ENCODE data around the gene DMD.
"Not testable (repeated sequence)": the region's sequence is repeated elsewhere in the genome, so short reads cannot be mapped to it uniquely, and the experiment has no call there.

Gene DMD

DNA sequence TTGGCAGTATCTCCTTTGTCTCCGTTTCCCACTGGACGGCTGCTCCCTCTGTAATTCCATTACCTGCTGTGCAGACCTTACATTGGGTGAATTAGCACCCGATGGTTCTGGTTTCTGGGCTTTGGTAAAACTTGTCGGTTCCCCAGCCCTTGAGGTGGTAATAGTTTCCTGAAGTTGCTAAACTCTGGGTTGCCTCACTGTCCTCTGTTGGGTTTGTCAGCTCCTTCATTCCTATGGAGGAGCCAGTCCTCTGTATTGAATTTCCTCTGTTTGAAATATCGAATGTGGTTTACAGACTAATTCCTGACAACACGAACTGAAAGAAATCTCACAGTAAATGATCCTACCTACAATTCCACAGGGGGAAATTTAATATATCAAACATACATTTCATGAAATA, 1548.2 kb downstream of the DMD start:
- DNase-seq: no peak

DNA sequence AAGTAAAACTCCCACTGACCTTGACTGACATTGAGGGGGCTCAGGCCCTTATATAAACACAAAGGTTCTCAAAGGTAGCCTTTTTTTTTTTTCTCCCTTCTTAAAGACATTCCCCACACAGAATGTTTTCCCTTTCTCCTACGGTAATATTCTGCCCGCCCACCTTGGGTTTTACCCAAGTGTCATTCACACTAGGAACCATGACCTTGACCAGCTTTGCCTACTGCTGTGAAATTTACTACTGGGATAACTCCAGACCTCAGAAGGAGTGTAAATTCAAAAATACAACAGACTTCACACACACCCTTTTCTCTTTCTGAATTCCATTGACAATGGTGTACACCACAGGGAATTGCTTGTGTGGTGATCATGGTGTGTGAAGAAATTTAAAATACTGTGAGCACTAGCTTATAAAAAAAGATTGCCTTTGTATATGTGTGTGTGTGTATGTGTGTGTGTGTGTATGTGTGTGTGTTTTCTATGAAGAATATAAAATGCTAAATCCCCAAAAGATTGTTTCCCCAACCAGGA, 1550.0 kb downstream of the DMD start:
- no peak for DNase-seq

DNA sequence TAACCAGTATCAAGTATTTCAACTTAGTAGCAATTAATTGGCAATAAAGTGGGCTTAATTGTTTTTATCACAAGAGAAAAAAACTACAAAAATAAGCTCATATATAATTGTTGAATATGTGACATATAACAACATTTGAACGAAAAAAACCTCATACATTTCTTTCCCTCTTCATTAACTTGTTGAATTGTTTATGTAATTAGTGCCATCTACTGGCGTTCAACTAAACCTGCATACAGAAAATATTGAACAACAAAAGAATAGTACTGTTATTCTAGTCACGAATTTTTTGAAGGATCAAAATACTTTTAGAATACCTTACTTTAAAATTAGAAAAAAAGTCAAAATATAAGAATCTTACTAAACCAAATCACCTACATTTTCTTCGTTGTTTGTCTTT, 1553.0 kb downstream of the DMD start:
- peak in 1 of 2 experiments; percentile 13 for DNase-seq

- DNase-seq: no peak
Measured at GRCh38 chrX:31656013-31656412, 1555.3 kb downstream of the DMD start.

- DNase-seq: no peak
Measured at GRCh38 chrX:31653422-31653821, 1557.9 kb downstream of the DMD start.

- no peak for DNase-seq
Measured at GRCh38 chrX:31652650-31653049, 1558.7 kb downstream of the DMD start.

DNA sequence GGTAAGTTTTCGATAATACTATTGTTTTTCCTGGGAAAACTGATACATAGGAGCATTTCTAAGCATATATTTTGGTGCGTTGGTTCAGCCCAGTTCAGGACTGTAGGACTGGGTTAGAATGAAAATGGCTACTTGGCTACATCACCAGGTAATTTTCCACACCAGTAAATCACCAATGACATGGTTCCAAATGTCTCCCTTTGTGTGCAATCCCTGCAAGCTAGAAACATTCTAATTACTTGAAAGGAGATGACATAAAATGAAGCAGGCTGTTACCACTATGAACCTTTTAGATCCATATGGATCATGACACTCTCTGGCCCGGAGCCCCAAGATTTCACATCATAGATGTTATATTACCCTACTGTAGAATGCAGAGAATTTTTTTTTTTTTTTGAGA, 1562.1 kb downstream of the DMD start:
- DNase-seq: no peak

- DNase-seq: no peak
Measured at GRCh38 chrX:31633349-31633748, 1578.0 kb downstream of the DMD start.

DNA sequence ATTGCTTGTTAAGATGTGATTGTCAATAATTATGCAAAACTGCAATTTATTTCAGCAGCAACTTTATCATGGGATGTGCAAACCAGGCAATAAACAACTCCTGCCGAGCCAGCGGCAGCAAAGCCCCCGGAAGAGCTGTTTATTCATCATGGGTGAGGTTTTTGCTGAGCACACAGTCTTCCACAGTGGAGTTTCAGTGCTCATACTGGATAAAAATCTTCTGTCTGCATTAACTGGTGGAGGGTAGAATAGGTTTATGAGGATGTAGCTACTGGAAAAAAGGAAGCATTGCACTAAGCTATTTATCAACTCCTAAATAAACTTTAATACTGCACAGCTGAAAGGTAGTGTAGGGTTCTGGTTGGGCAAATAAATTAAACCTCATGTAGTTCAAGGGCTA, 1582.2 kb downstream of the DMD start:
- no peak for DNase-seq

DNA sequence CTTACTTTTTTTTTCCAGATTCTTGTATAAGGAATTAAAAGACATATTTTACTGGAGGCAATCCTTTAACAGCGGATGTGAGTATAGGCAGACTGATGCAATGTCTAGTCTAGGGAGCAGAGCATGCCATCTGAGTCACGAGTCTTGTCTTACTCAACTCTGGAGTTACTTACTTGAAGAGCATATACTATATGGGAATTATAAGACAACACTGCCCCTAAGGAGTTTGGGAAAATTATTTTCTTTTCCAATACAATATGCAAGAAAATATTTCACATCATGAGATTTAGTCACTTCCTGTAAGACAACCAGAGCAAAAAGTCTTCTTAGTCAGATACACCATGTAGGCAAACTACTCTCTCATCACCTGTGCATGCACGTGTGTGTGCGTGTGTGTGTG, 1602.2 kb downstream of the DMD start:
- DNase-seq: no peak

DNA sequence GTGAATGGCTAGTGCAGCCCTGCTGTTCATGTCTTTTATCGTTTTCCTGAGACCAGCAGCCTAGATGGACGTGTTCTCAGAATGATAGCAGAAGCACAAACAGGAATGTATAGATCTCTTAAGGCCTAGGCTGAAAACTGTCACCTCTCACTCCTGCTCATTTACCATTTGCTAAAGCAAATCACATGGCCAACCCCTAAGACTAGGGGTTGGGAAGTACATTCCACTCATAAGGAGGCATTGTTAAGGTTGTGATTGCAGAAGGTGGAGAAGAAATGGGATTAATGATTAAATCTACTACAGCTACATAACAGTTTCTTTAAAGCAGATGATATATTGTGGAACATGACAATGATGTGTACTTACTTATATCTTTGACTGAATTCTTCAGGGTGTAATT, 1602.7 kb downstream of the DMD start:
- DNase-seq: no peak

DNA sequence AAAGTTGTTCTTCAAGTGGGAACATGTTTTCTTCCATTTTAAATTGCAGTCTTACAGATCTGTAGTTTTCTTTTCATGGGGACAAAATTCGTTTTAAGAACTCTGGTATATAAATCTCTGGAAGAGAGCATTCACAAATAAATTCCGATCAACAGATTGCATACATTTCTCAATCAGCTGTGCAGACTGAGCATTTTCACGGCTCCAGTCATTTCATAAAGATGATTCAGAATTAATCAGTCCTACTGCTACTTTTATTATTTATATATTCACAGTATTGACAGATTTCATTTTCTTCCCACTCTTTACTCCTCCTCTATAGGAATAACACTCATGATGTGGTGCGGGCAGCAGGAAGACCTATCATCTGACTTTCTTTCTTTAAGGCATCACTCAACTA, 1604.6 kb downstream of the DMD start:
- no peak for DNase-seq

DNA sequence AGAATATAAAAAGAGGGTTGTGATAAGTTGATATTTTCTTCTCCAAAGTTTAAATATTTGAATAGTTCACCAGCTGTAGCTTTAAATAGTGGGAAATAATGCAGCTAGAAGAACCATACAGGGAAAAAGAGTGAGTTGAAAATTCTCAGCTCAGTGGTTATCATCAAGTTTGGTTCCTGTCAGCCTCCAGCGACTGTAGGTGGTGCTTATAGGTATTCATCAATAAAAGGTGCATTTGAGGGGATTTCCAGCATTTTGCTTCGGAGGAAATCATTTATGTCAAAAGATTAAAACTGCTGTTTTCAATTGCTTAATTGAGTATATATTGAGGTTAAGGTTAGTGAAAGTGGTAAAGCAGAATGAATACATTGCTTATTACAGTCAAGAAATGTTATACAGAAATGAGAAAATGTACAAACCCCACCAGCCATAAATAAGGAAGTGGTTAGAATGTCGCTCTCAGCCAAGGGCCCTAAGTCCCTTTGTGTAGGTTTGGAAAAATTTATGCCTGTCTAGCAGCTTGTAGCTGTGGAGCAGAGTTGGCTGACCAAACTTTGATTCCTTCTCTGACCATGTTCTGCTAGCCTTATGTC, 1606.6 kb downstream of the DMD start:
- no peak for DNase-seq

DNA sequence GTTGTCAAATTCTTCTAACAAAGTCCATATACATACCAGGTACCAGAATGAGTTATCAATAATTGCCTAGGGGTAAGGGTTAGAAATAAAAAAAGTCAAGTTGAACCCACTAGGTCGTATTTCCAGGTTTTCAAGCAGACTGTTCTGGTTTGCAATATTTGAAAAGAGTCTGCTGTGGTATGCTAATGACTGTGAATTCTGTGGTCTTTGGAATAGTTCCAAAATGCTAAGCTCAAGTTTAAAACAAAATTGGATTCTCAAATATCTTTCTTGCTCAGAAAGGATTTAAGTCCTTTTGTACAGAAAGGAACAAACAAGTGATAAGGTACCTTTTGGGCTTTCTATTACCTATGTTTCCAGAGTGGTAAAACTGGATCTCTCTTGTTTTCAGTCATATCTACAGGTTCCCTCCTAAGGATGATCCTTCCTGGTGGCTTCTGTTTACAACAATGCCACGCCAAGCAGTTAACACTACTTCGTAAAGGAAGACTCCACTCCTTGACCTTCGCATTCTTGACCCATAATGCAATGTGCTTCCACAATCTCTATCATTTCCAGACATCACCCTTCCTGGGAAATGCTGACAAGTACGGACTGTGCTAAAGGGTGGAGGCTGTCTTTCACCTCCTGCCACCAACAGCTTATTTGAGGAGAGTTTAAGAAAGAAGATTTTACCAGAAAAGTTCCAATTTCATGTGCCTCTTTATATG, 1607.8 kb downstream of the DMD start:
- DNase-seq: no peak

GRCh38 chrX:31600823-31601222, 1610.5 kb downstream of the DMD start:
- DNase-seq: no peak

GRCh38 chrX:31593353-31593752, 1618.0 kb downstream of the DMD start:
- no peak for DNase-seq

- DNase-seq: no peak
Measured at GRCh38 chrX:31591355-31591754, 1620.0 kb downstream of the DMD start.

DNA sequence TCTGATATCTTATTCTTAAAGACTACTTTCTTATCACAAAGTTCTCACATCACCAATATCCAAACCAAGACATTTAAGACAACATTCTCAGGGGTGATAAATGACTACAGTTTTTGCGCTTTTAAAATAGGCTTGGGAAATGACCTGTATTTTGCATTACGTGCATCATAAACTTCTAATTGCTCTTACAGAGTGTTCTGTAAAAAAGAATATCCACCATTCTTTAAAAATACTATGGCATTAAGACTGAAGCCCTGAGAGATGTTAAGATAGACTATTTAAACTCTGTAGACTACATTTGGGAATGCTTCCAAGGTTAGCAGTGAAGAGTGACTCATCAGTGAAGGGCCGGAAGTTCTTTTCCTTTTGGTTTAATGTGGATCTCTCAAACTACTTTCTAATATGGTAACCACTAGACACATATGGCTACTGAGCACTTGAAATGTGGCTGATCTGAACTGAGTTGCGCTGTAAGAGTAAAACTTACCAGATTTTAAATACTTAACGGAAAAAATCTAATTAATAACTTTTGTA, 1620.7 kb downstream of the DMD start:
- DNase-seq: no peak

- DNase-seq: no peak
Measured at GRCh38 chrX:31589503-31589902, 1621.8 kb downstream of the DMD start.

GRCh38 chrX:31588355-31588754, 1623.0 kb downstream of the DMD start:
- no peak for DNase-seq

DNA sequence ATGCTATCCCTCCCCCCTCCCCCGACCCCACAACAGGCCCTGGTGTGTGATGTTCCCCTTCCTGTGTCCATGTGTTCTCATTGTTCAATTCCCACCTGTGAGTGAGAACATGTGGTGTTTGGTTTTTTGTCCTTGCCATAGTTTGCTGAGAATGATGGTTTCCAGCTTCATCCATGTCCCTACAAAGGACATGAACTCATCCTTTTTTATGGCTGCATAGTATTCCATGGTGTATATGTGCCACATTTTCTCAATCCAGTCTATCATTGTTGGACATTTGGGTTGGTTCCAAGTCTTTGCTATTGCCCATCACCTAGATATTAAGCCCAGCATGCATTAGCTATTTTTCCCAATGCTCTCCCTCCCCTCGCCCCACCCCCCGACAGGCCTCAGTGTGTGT, 1627.5 kb downstream of the DMD start:
- DNase-seq: not testable (repeated sequence)

GRCh38 chrX:31580726-31581125, 1630.6 kb downstream of the DMD start:
- DNase-seq: no peak

DNA sequence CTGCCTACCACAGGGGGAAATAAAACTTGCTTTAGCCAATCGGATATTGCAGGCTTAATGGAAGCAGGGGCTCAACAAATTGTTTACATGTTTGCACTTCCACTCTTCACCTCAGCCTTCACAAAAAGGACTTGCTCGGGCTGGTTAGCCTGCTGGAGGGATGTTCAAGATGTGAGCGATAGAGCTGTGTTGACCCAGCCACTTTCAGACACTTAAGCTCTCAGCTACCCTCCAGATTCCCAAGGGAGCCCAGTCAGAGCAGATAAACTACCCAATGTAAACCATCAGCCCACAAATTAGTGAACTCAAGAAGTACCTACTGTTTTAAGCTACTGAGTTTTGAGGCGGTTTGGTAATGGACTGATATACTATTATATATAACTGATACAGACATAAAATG, 1631.1 kb downstream of the DMD start:
- DNase-seq: no peak

- no peak for DNase-seq
Measured at GRCh38 chrX:31572360-31572759, 1639.0 kb downstream of the DMD start.

DNA sequence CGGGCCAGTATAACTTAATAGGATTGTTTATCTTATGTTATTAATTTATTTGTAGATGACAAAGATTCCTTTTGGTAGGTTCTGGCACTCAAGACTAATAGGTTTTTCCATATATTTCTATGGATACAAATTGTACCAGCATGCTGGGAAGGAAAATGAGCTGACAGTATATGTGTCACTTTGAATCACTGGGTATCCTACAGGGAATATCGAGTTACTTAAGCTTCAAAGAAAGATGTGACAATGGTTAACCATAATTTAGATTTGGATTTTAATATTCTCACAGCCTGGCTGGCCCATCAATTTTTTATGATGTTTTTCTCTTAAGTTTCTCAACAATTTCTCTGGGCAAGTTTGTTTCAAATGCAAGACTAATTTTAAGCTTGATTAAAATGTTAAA, 1640.7 kb downstream of the DMD start:
- no peak for DNase-seq

Data from SW 1271 (cell line).